Astrocyte of the cerebellum (primary cell): ENCODE results near the gene FAM131C.

Experiments used
- DNase-seq: peaks from one replicate; pipeline ENCODE4 v3.0.0-alpha.2; 2011; ENCODE audit warnings: low read depth
- H3K4me3 ChIP-seq: 2 replicates; pipeline ENCODE4 v1.5.1; 2011; ENCODE audit warnings: mild to moderate bottlenecking, low read depth, low read length, moderate library complexity
- CTCF ChIP-seq: IDR thresholded peaks from 2 replicates; pipeline ENCODE4 v1.5.1; 2012; ENCODE audit warnings: low read length, low read depth, moderate library complexity, mild to moderate bottlenecking; ENCODE audit errors: missing control alignments
- in situ Hi-C: cut with HindIII; loops from 2 replicates; pipeline ENCODE4 v1.10.0; 2017; ENCODE audit warnings: low sequenced_read_pairs

FAM131C gene

GRCh38 chr1:16072616-16073484 lies 601 bp downstream of the FAM131C start:
- in situ Hi-C loops = no loop called here
- H3K4me3 ChIP-seq = peak overlapping the region; percentile 34
- DNase-seq = no peak
- TF ChIP-seq CTCF = peak; percentile 15

GRCh38 chr1:16072095-16072494 lies 1.4 kb downstream of the FAM131C start:
- no peak for DNase-seq
- in situ Hi-C loops = no loop called here
- no peak for TF ChIP-seq CTCF
- no peak overlapping the region for H3K4me3 ChIP-seq

GRCh38 chr1:16071614-16072013 lies 1.8 kb downstream of the FAM131C start:
- in situ Hi-C loops = no loop called here

GRCh38 chr1:16070640-16071355 lies 2.7 kb downstream of the FAM131C start:
- DNase-seq = no peak
- no peak overlapping the region for H3K4me3 ChIP-seq
- no peak for TF ChIP-seq CTCF
- in situ Hi-C loops = no loop called here

More at GRCh38 chr1:16071614-16072013, 1.8 kb downstream of the FAM131C start:
- TF ChIP-seq CTCF = no peak
- no peak for DNase-seq
- no peak overlapping the region for H3K4me3 ChIP-seq

GRCh38 chr1:16068356-16069270 lies 4.8 kb downstream of the FAM131C start:
- in situ Hi-C loops = loop anchor here (5.0 kb wide), 1 partner anchor 59 kb away; no protein-coding TSS in a partner anchor
- DNase-seq = no peak
- H3K4me3 ChIP-seq = no peak overlapping the region
- TF ChIP-seq CTCF = no peak

- no peak for TF ChIP-seq CTCF
- no peak overlapping the region for H3K4me3 ChIP-seq
- in situ Hi-C loops = loop anchor here (5.0 kb wide), 1 partner anchor 59 kb away; no protein-coding TSS in a partner anchor
- DNase-seq = no peak
Measured at GRCh38 chr1:16067933-16068332, 5.5 kb downstream of the FAM131C start.
